ENCODE results near the gene SLC39A1. TPM values are rescaled to one million over a fixed set of nuclear protein-coding genes. Genes with fewer than 3 reads are reported as not detected.

The SLC39A1 gene
- total and polyA plus RNA-seq, 2 of the 4 experiments (the other 2 are of a cell fraction): 89.1 to 97.7 TPM

- no peak for TF ChIP-seq MAFK (IDR thresholded peaks at IDR 0.05; ENCODE audit: low read depth, low read length)
Measured at GRCh38 chr1:153968000-153968363, 4.6 kb upstream of the SLC39A1 start (continued).

GRCh38 chr1:153967107-153967999 is 4.0 kb upstream of the SLC39A1 start, which contains the start of gene CREB3L4:
TSS of gene CREB3L4 (plus strand) at chr1:153967902. CDS start at chr1:153968526, 624 bp downstream.
- H3K18ac ChIP-seq (ENCODE audit: low read depth, low read length): peak within 1 kb of the TSS; percentile 32; the same call in 1 of the 2 replicates
- H2BK120ac ChIP-seq (ENCODE audit: low read depth, low read length): peak within 1 kb of the TSS; percentile 21; the same call in 1 of the 2 replicates
- H2AK9ac ChIP-seq (replicated peaks; ENCODE audit: low read depth, low read length, poor library complexity): peak within 1 kb of the TSS; percentile 88
- peak within 1 kb of the TSS; percentile 82 for H3K9ac ChIP-seq (ENCODE audit: low read depth, low read length)
- no peaks in the 10 kb centered on the region for H3K36me3 ChIP-seq (ENCODE audit: control insufficient read depth, insufficient read depth, low read length)
- H3K27me3 ChIP-seq (ENCODE audit: control insufficient read depth, insufficient read depth, low read length): no peaks in the 10 kb centered on the region
- peak within 1 kb of the TSS; percentile 59 for H3K4me3 ChIP-seq (ENCODE audit: insufficient read depth, low read depth, low read length)
- H3K9me3 ChIP-seq (ENCODE audit: control insufficient read depth, insufficient read depth, low read length): no peaks in the 10 kb centered on the region
- intact Hi-C loops (cut with micrococcal nuclease): no loop called here
- no peak within 1 kb of the TSS for H2BK15ac ChIP-seq (ENCODE audit: low read depth, low read length)
- peaks cover 7% of the 10 kb centered on the region; the same call in 1 of the 2 replicates for H3K9me1 ChIP-seq (ENCODE audit: insufficient read depth, low read length)
- peak within 1 kb of the TSS; percentile 76 for H2BK5ac ChIP-seq (ENCODE audit: low read depth, low read length, poor library complexity, severe bottlenecking)
- H2AK5ac ChIP-seq (ENCODE audit: low read depth, low read length): peak within 1 kb of the TSS; percentile 73
- H4K8ac ChIP-seq (ENCODE audit: low read depth in 2 of 2, low read length in 2 of 2): peak within 1 kb of the TSS; percentile 25 to 93
- no TSS peak for BruUV-seq (replicated peaks)
- WGBS, 2 experiments (ENCODE audit: extremely low coverage in 2 of 2, insufficient read length in 1 of 2): 0% methylated on average over 34 of the region's 60 CpGs; no CpG with 5 or more reads in 1 of the 2 experiments
- H2BK20ac ChIP-seq (ENCODE audit: low read depth, low read length): no peak within 1 kb of the TSS
- H3K14ac ChIP-seq (replicated peaks; ENCODE audit: low read depth, low read length): peak within 1 kb of the TSS; percentile 66
- dilution Hi-C loops (cut with HindIII; ENCODE audit: low sequenced_read_pairs, unreplicated experiment): no loop called here
- H3K23ac ChIP-seq (ENCODE audit: low read depth, low read length): peak within 1 kb of the TSS; percentile 70
- peak within 1 kb of the TSS; percentile 77 for H3K27ac ChIP-seq (ENCODE audit: insufficient read depth, low read length)
- H2AFZ ChIP-seq (replicated peaks; ENCODE audit: low read length, poor library complexity): peak within 1 kb of the TSS; percentile 90
- H3K79me1 ChIP-seq (ENCODE audit: low read depth in 1 of 2, low read length in 2 of 2): peaks cover 5 to 45% of the 10 kb centered on the region in 2 experiments; a peak in 3 of 4 replicates
- ChIA-PET CTCF (interaction anchor here (0.6 to 1.2 kb wide), 9 partner anchors 8 to 205 kb away, joined by 3 to 4 read pairs (median 3); partner anchors contain the start of genes JTB and RAB13), POLR2A (ENCODE audit: unreplicated experiment) (interaction anchor here (1.3 to 1.5 kb wide), 3 partner anchors 10 to 44 kb away, joined by 3 to 5 read pairs (median 3); partner anchors contain the start of genes JTB and RPS27)
- H3K56ac ChIP-seq (ENCODE audit: extremely low read depth, insufficient read depth, low read length): peak within 1 kb of the TSS; percentile 46
- peak within 1 kb of the TSS; percentile 69 for H4K91ac ChIP-seq (ENCODE audit: insufficient read depth, low read depth, low read length)
- peak within 1 kb of the TSS; percentile 87 for H3K4me2 ChIP-seq (ENCODE audit: low read depth, low read length)
- peaks cover 3% of the 10 kb centered on the region; the same call in 1 of the 2 replicates for H4K20me1 ChIP-seq (ENCODE audit: insufficient read depth, low read length)
- H3K4me1 ChIP-seq (ENCODE audit: control insufficient read depth, insufficient read depth, low read length): peaks cover 3% of the 10 kb centered on the region; the same call in 1 of the 2 replicates
- in situ Hi-C loops (cut with MboI; ENCODE audit: low sequenced_read_pairs): loop anchor here (25.0 kb wide), 1 partner anchor 430 kb away; the partner anchor contains the start of genes S100A3, S100A4, S100A5 and S100A6
- ATAC-seq (ENCODE audit: low read depth): peak; percentile 83
- H3K4ac ChIP-seq (ENCODE audit: low read depth, low read length): peak within 1 kb of the TSS; percentile 80
- DNase-seq: peak; percentile 98
- peak within 1 kb of the TSS; percentile 46 for H4K5ac ChIP-seq (ENCODE audit: low read depth, low read length)
- TF ChIP-seq CTCF (conservative IDR thresholded peaks at IDR 0.05; ENCODE audit: low read depth, low read length) (peak; percentile 60), SMC3 (IDR thresholded peaks at IDR 0.05; ENCODE audit: low read depth, low read length) (no peak), MXI1 (IDR thresholded peaks at IDR 0.05; ENCODE audit: borderline replicate concordance, low read depth, low read length) (peak; percentile 90), RAD21 (IDR thresholded peaks at IDR 0.05; ENCODE audit: low read length) (peak; percentile 19; the same call in 1 of the 2 replicates), RFX5 (IDR thresholded peaks at IDR 0.05; ENCODE audit: low read depth, low read length) (no peak), MAZ (IDR thresholded peaks at IDR 0.05; ENCODE audit: borderline replicate concordance, low read depth, low read length) (peak; percentile 66; the same call in 1 of the 2 replicates), RCOR1 (IDR thresholded peaks at IDR 0.05; ENCODE audit: insufficient replicate concordance, low read length) (no peak), POLR2A (IDR thresholded peaks at IDR 0.05; ENCODE audit: low read depth, low read length) (peak; percentile 66; the same call in 1 of the 2 replicates), USF2 (IDR thresholded peaks at IDR 0.05; ENCODE audit: low read depth, low read length) (peak; percentile 95), CHD1 (IDR thresholded peaks at IDR 0.05; ENCODE audit: low read depth, low read length) (no peak), FOS (IDR thresholded peaks at IDR 0.05; ENCODE audit: low read depth, low read length) (peak; percentile 61; the same call in 1 of the 2 replicates)
